GM18858 (cell line): ENCODE data around the gene SSRP1.

Source experiments
- ATAC-seq: cut with Tn5 transposase; IDR thresholded peaks from one replicate; pipeline ENCODE4 v1.9.1; 2021; ENCODE audit not compliant: unreplicated experiment

SSRP1 gene

GRCh38 chr11:57320067-57320718 lies 15.5 kb downstream of the SSRP1 start:
- no peak for ATAC-seq

GRCh38 chr11:57318178-57318577 lies 17.5 kb downstream of the SSRP1 start:
- no peak for ATAC-seq

GRCh38 chr11:57316017-57316416 lies 19.7 kb downstream of the SSRP1 start:
- no peak for ATAC-seq

GRCh38 chr11:57315491-57315890 lies 20.2 kb downstream of the SSRP1 start:
- ATAC-seq, result no peak

- no peak for ATAC-seq
Measured at GRCh38 chr11:57314221-57314973, 21.3 kb downstream of the SSRP1 start.

- ATAC-seq, result no peak
Measured at GRCh38 chr11:57313788-57314135, 21.9 kb downstream of the SSRP1 start.

GRCh38 chr11:57313071-57313787 lies 22.5 kb downstream of the SSRP1 start:
- no peak for ATAC-seq

- no peak for ATAC-seq
Measured at GRCh38 chr11:57312511-57313021, 23.1 kb downstream of the SSRP1 start.

GRCh38 chr11:57311109-57311936 lies 24.4 kb downstream of the SSRP1 start:
- peak; percentile 99 for ATAC-seq

GRCh38 chr11:57310630-57311086 lies 25.0 kb downstream of the SSRP1 start:
- no peak for ATAC-seq

- ATAC-seq, result no peak
Measured at GRCh38 chr11:57310091-57310490, 25.6 kb downstream of the SSRP1 start.

- ATAC-seq, result no peak
Measured at GRCh38 chr11:57309106-57310059, 26.3 kb downstream of the SSRP1 start.

- no peak for ATAC-seq
Measured at GRCh38 chr11:57308426-57309060, 27.1 kb downstream of the SSRP1 start.

- ATAC-seq, result no peak
Measured at GRCh38 chr11:57307666-57308270, 27.9 kb downstream of the SSRP1 start.

GRCh38 chr11:57306940-57307565 lies 28.6 kb downstream of the SSRP1 start:
- ATAC-seq, result no peak

GRCh38 chr11:57306161-57306876 lies 29.4 kb downstream of the SSRP1 start:
- no peak for ATAC-seq

- ATAC-seq, result no peak
Measured at GRCh38 chr11:57305523-57305922, 30.2 kb downstream of the SSRP1 start.
